DND-41 (cell line): ENCODE measurements around the gene CYB5R3.
"Not testable (repeated sequence)": the region's sequence is repeated elsewhere in the genome, so short reads cannot be mapped to it uniquely, and the experiment has no call there.

Experiments used
- EZH2 ChIP-seq: IDR thresholded peaks from 3 replicates; pipeline ENCODE4 v1.6.1; 2012; ENCODE audit warnings: borderline replicate concordance, low read depth, mild to moderate bottlenecking, moderate library complexity, low read length, inconsistent platforms; ENCODE audit not compliant: severe bottlenecking
- TF ChIP-seq, protein P1 (sequence below): IDR thresholded peaks from 2 replicates; pipeline ENCODE4 v1.5.1; 2012; ENCODE audit warnings: borderline replicate concordance, low read length, moderate library complexity, mild to moderate bottlenecking; ENCODE audit not compliant: poor library complexity, severe bottlenecking; ENCODE audit errors: extremely low read depth

- TF ChIP-seq, protein P1, sequence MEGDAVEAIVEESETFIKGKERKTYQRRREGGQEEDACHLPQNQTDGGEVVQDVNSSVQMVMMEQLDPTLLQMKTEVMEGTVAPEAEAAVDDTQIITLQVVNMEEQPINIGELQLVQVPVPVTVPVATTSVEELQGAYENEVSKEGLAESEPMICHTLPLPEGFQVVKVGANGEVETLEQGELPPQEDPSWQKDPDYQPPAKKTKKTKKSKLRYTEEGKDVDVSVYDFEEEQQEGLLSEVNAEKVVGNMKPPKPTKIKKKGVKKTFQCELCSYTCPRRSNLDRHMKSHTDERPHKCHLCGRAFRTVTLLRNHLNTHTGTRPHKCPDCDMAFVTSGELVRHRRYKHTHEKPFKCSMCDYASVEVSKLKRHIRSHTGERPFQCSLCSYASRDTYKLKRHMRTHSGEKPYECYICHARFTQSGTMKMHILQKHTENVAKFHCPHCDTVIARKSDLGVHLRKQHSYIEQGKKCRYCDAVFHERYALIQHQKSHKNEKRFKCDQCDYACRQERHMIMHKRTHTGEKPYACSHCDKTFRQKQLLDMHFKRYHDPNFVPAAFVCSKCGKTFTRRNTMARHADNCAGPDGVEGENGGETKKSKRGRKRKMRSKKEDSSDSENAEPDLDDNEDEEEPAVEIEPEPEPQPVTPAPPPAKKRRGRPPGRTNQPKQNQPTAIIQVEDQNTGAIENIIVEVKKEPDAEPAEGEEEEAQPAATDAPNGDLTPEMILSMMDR: not testable (repeated sequence)
- not testable (repeated sequence) for TF ChIP-seq EZH2
Observed at GRCh38 chr22:42574468-42574867, 74.7 kb downstream of the CYB5R3 start.
